ENCODE results near the gene PKD1. TPM values are rescaled to one million over a fixed set of nuclear protein-coding genes. Genes with fewer than 3 reads are reported as not detected.

The PKD1 gene
- total RNA-seq, 1 donor from 2014 or later = 169 TPM

DNA sequence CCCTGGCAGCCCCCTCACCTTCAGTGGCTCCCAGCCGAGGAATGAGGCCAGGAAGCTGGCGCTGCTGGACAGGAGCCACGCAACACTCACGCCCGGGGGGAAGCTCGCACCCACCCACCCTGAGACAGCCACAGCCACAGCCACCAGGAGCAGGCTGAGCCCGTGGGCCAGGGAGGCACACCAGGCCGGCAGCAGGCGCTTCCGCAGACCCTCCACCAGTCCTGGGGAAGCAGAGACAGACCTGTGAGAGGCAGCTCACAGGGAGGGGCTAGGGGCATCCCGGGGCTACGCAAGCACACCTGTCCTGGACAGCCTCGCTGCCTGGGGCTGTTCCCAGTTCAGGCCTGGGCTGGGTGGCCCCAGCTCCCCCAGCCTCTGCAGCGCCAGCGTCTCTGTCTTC is 41.9 kb downstream of the PKD1 start:
- Mint-ChIP-seq H3K9me3 (ENCODE audit: unreplicated experiment) (no peaks in the 10 kb centered on the region), H3K27me3 (ENCODE audit: unreplicated experiment) (no peaks in the 10 kb centered on the region), H3K4me1 (ENCODE audit: unreplicated experiment) (no peaks in the 10 kb centered on the region), H3K4me3 (ENCODE audit: unreplicated experiment) (no peak overlapping the region), H3K36me3 (ENCODE audit: unreplicated experiment) (peaks cover 17% of the 10 kb centered on the region), H3K27ac (ENCODE audit: unreplicated experiment) (no peak overlapping the region)
- TF ChIP-seq CTCF (IDR thresholded peaks at IDR 0.05) = no peak
- no peak for DNase-seq (ENCODE audit: extremely low spot score, unreplicated experiment)

DNA sequence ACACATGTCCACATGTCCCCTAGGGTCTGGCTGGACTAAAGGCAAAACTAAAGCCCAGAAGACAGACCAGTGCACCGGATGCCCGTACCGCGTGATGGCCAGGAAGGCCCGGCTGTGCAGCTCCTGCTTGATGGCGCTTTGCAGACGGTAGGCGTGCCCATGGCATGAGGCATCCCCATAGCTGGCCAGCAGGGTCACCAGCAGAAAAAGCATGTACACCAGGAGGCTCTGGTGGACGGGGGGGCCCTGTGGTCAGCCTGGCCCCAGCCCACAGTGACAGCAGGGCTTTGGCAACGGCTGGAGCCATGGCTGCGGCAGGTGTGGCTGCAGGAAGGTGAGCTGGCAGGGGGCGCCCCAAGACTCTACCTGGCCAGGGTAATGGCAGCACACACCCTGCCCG is 42.8 kb downstream of the PKD1 start:
- TF ChIP-seq CTCF (IDR thresholded peaks at IDR 0.05) = no peak
- Mint-ChIP-seq H3K27ac (ENCODE audit: unreplicated experiment) (no peak overlapping the region), H3K4me3 (ENCODE audit: unreplicated experiment) (no peak overlapping the region), H3K36me3 (ENCODE audit: unreplicated experiment) (peaks cover 18% of the 10 kb centered on the region), H3K9me3 (ENCODE audit: unreplicated experiment) (no peaks in the 10 kb centered on the region), H3K27me3 (ENCODE audit: unreplicated experiment) (no peaks in the 10 kb centered on the region), H3K4me1 (ENCODE audit: unreplicated experiment) (no peaks in the 10 kb centered on the region)
- DNase-seq (ENCODE audit: extremely low spot score, unreplicated experiment) = no peak

DNA sequence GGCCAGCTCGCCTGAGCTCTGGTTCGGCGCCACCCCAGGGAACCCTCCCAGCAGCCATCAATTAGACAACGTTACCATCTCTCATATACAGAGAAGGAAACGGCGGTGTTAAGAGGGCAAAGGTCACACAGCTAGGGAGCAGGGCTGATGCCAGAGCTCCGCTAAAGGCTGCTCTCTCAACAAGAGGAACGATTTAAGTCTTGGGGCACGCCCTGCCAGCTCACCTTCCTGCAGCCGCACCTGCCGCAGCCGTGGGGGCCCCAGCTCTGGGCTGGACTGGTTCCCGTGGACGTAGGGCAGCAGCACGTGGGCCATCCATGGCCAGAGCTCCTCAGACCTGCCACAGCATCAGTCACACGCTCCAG is 43.5 kb downstream of the PKD1 start:
- no peak overlapping the region for H3K27ac Mint-ChIP-seq (ENCODE audit: unreplicated experiment)
- DNase-seq (ENCODE audit: extremely low spot score, unreplicated experiment) = no peak
- H3K27me3 Mint-ChIP-seq (ENCODE audit: unreplicated experiment) = no peaks in the 10 kb centered on the region
- H3K4me1 Mint-ChIP-seq (ENCODE audit: unreplicated experiment) = no peaks in the 10 kb centered on the region
- no peak for TF ChIP-seq CTCF (IDR thresholded peaks at IDR 0.05)
- H3K4me3 Mint-ChIP-seq (ENCODE audit: unreplicated experiment) = no peak overlapping the region
- no peaks in the 10 kb centered on the region for H3K9me3 Mint-ChIP-seq (ENCODE audit: unreplicated experiment)
- peaks cover 18% of the 10 kb centered on the region for H3K36me3 Mint-ChIP-seq (ENCODE audit: unreplicated experiment)

GRCh38 chr16:2091547-2092255 is 44.0 kb downstream of the PKD1 start:
- Mint-ChIP-seq H3K4me1 (ENCODE audit: unreplicated experiment) (no peaks in the 10 kb centered on the region), H3K4me3 (ENCODE audit: unreplicated experiment) (no peak overlapping the region), H3K27ac (ENCODE audit: unreplicated experiment) (no peak overlapping the region), H3K27me3 (ENCODE audit: unreplicated experiment) (no peaks in the 10 kb centered on the region), H3K9me3 (ENCODE audit: unreplicated experiment) (no peaks in the 10 kb centered on the region), H3K36me3 (ENCODE audit: unreplicated experiment) (peaks cover 21% of the 10 kb centered on the region)
- DNase-seq (ENCODE audit: extremely low spot score, unreplicated experiment) = no peak
- no peak for TF ChIP-seq CTCF (IDR thresholded peaks at IDR 0.05)

DNA sequence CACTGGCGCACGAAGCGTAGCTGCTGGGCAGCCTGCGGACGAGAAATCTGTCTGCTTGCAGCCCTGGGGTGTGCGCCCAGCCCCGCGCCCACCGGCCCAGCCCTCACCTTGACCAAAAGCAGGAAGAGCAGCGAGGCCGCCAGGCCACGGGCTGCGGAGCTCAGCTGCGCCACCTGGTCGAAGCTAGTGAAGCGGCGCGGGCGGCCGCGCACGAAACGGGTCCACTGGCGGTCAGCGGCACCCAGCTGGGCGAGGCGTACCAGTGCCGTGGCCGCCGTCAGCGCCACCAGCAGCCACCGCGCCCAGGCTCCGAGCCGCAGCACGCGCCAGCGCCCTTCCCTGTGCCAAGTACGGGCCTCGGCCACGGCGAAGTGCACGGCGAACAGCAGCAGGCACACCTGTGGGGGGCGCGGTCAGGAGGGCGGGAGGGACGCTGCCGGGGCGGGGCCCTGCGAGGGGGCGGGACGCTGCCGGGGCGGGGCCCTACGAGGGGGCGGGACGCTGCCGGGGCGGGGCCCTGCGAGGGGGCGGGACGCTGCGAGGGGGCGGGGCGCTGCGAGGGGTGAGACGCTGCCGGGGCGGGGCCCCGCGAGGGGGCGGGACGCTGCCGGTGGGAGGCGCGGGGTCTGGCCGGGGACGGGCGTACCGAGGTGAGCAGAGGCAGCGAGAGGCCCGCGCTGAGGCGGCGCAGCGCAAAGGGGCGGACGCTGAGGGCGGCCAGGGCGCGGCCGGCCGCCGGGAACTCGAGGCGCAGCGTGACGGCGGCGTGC is 44.7 kb downstream of the PKD1 start:
- H3K27ac Mint-ChIP-seq (ENCODE audit: unreplicated experiment) = no peak overlapping the region
- H3K36me3 Mint-ChIP-seq (ENCODE audit: unreplicated experiment) = peaks cover 17% of the 10 kb centered on the region
- DNase-seq (ENCODE audit: extremely low spot score, unreplicated experiment) = no peak
- no peaks in the 10 kb centered on the region for H3K9me3 Mint-ChIP-seq (ENCODE audit: unreplicated experiment)
- no peak for TF ChIP-seq CTCF (IDR thresholded peaks at IDR 0.05)
- no peaks in the 10 kb centered on the region for H3K4me1 Mint-ChIP-seq (ENCODE audit: unreplicated experiment)
- no peak overlapping the region for H3K4me3 Mint-ChIP-seq (ENCODE audit: unreplicated experiment)
- H3K27me3 Mint-ChIP-seq (ENCODE audit: unreplicated experiment) = no peaks in the 10 kb centered on the region
